Lower leg skin (tissue), 3 donors: Measurements from ENCODE around the gene GBE1.

Experiments used
- CTCF ChIP-seq, 3 donors: fragments of 450-650 bp; IDR thresholded peaks; one replicate each; pipeline ENCODE4 v1.5.1; 2016; ENCODE audit warnings: antibody characterized with exemption in 3 of 3, mild to moderate bottlenecking in 3 of 3, moderate library complexity in 2 of 3
- POLR2A ChIP-seq, 2 donors: fragments of 450-650 bp; IDR thresholded peaks; one replicate each; pipeline ENCODE4 v1.6.1; 2016 to 2017; ENCODE audit warnings: antibody characterized with exemption in 2 of 2, mild to moderate bottlenecking in 1 of 2, moderate library complexity in 1 of 2

- TF ChIP-seq POLR2A (IDR thresholded peaks at IDR 0.05) (no peak), CTCF (IDR thresholded peaks at IDR 0.05) (no peak)
These were observed 269.4 kb downstream of the GBE1 start for GRCh38 chr3:81492040-81492439.
